HEK293 (cell line): ENCODE measurements around the gene KCNE4.

Experiments
- CTCF ChIA-PET: fragments of 350-600 bp; formaldehyde crosslinking; extraction: SDS; loops from one replicate; lab custom pipeline; 2021; ENCODE audit warnings: antibody characterized with exemption; lab: Yijun Ruan, JAX
- POLR2A ChIA-PET: fragments of 300-600 bp; formaldehyde crosslinking; extraction: SDS; loops from one replicate; lab custom pipeline; 2020; ENCODE audit warnings: antibody characterized with exemption, inconsistent platforms; lab: Yijun Ruan, JAX
- H3K27ac ChIP-seq: fragments of 200-500 bp; sonication (Bioruptor generic); 2 replicates; pipeline ENCODE4 v1.5.1; 2014; ENCODE audit warnings: low read depth, low read length, control low read depth, inconsistent platforms; ENCODE audit errors: extremely low read depth
- H3K36me3 ChIP-seq, 2 experiments: fragments of 200-500 bp in 1 of 2; sonication (Bioruptor generic) in 1 of 2; 1 replicate in 1 of 2; 2 replicates in 1 of 2; pipeline ENCODE4 v1.5.1; 2014 to 2017; ENCODE audit warnings: inconsistent platforms in 2 of 2, low read length in 2 of 2; ENCODE audit not compliant: control insufficient read depth in 2 of 2, insufficient read depth in 1 of 2
- H3K4me1 ChIP-seq: fragments of 200-500 bp; sonication (Bioruptor generic); 2 replicates; pipeline ENCODE4 v1.5.1; 2014; ENCODE audit warnings: mild to moderate bottlenecking, low read length, inconsistent platforms; ENCODE audit not compliant: control insufficient read depth, insufficient read depth
- H3K4me3 ChIP-seq: 2 replicates; pipeline ENCODE4 v1.5.1; 2011; ENCODE audit warnings: low read depth, mild to moderate bottlenecking, control low read depth, low read length, moderate library complexity
- H3K9me3 ChIP-seq: fragments of 200-500 bp; sonication (Bioruptor generic); 2 replicates; pipeline ENCODE4 v1.5.1; 2014; ENCODE audit warnings: low read depth, low read length, inconsistent platforms; ENCODE audit not compliant: control insufficient read depth, insufficient read depth
- AEBP2 ChIP-seq: fragments of 450-650 bp; formaldehyde crosslinking; IDR thresholded peaks from 2 replicates; pipeline ENCODE4 v1.5.1; 2016; ENCODE audit warnings: missing biosample characterization, missing genetic modification characterization, borderline replicate concordance
- BCL11A ChIP-seq: fragments of 450-650 bp; formaldehyde crosslinking; IDR thresholded peaks from 2 replicates; pipeline ENCODE4 v1.5.1; 2016; ENCODE audit warnings: low read depth, missing biosample characterization, missing genetic modification characterization
- KLF16 ChIP-seq: fragments of 450-650 bp; formaldehyde crosslinking; IDR thresholded peaks from 2 replicates; pipeline ENCODE4 v1.5.1; 2017; ENCODE audit warnings: missing biosample characterization, missing genetic modification characterization
- OSR2 ChIP-seq: fragments of 450-650 bp; formaldehyde crosslinking; IDR thresholded peaks from 2 replicates; pipeline ENCODE4 v1.5.1; 2016; ENCODE audit warnings: missing biosample characterization, missing genetic modification characterization
- ZBTB11 ChIP-seq: fragments of 450-650 bp; formaldehyde crosslinking; conservative IDR thresholded peaks from 2 replicates; pipeline ENCODE4 v1.5.1; 2016; ENCODE audit warnings: low read depth, missing biosample characterization, missing genetic modification characterization
- ZNF148 ChIP-seq: fragments of 450-650 bp; formaldehyde crosslinking; IDR thresholded peaks from 2 replicates; pipeline ENCODE4 v1.5.0; 2017; ENCODE audit warnings: missing biosample characterization, missing genetic modification characterization, borderline replicate concordance
- ZNF174 ChIP-seq: fragments of 450-650 bp; formaldehyde crosslinking; IDR thresholded peaks from 2 replicates; pipeline ENCODE4 v1.5.0; 2017; ENCODE audit warnings: missing biosample characterization, mild to moderate bottlenecking, missing genetic modification characterization
- ZNF266 ChIP-seq: fragments of 450-650 bp; formaldehyde crosslinking; IDR thresholded peaks from 2 replicates; pipeline ENCODE4 v1.5.1; 2016; ENCODE audit warnings: missing biosample characterization, missing genetic modification characterization, low read depth
- ZNF416 ChIP-seq: fragments of 450-650 bp; formaldehyde crosslinking; IDR thresholded peaks from 2 replicates; pipeline ENCODE4 v1.5.1; 2016; ENCODE audit warnings: missing biosample characterization, missing genetic modification characterization
- ZNF488 ChIP-seq: fragments of 450-650 bp; formaldehyde crosslinking; IDR thresholded peaks from 2 replicates; pipeline ENCODE4 v1.5.1; 2016; ENCODE audit warnings: missing biosample characterization, missing genetic modification characterization
- ZNF513 ChIP-seq: fragments of 450-650 bp; IDR thresholded peaks from 2 replicates; pipeline ENCODE4 v1.5.1; 2018; ENCODE audit warnings: missing biosample characterization, missing genetic modification characterization
- ZNF544 ChIP-seq: fragments of 450-650 bp; formaldehyde crosslinking; IDR thresholded peaks from 2 replicates; pipeline ENCODE4 v1.5.0; 2017; ENCODE audit warnings: missing biosample characterization, missing genetic modification characterization
- ZNF626 ChIP-seq: fragments of 450-650 bp; sonication (Bioruptor Pico); formaldehyde crosslinking; IDR thresholded peaks from 2 replicates; pipeline ENCODE4 v1.5.1; 2018; ENCODE audit warnings: missing biosample characterization, missing genetic modification characterization, inconsistent platforms
- ZNF639 ChIP-seq: fragments of 450-650 bp; formaldehyde crosslinking; IDR thresholded peaks from 2 replicates; pipeline ENCODE4 v1.5.1; 2016; ENCODE audit warnings: missing biosample characterization, missing genetic modification characterization
- ZNF664 ChIP-seq: fragments of 450-650 bp; formaldehyde crosslinking; IDR thresholded peaks from 2 replicates; pipeline ENCODE4 v1.5.1; 2016; ENCODE audit warnings: missing biosample characterization, missing genetic modification characterization
- ZNF701 ChIP-seq: fragments of 450-650 bp; formaldehyde crosslinking; IDR thresholded peaks from 2 replicates; pipeline ENCODE4 v1.5.1; 2016; ENCODE audit warnings: missing biosample characterization, missing genetic modification characterization
- ZNF768 ChIP-seq: fragments of 450-650 bp; formaldehyde crosslinking; IDR thresholded peaks from 2 replicates; pipeline ENCODE4 v1.5.1; 2018; ENCODE audit warnings: missing biosample characterization, mild to moderate bottlenecking, missing genetic modification characterization
- ZNF792 ChIP-seq: fragments of 450-650 bp; formaldehyde crosslinking; IDR thresholded peaks from 2 replicates; pipeline ENCODE4 v1.5.1; 2016; ENCODE audit warnings: missing biosample characterization, missing genetic modification characterization

Gene KCNE4

GRCh38 chr2:223010641-223011040 lies 41.3 kb upstream of the KCNE4 start (continued):
- TF ChIP-seq ZNF488, result no peak
- no peak for TF ChIP-seq ZNF544 (tag by site-specific recombination)
- TF ChIP-seq ZNF639, result no peak
- no peak for TF ChIP-seq BCL11A (tag by site-specific recombination)

- POLR2A ChIA-PET, result no interaction called here
- CTCF ChIA-PET, result no interaction called here
- no peak for TF ChIP-seq ZNF148 (tag by site-specific recombination)
- TF ChIP-seq ZNF768, result no peak
- no peak for TF ChIP-seq ZNF639
- no peak for TF ChIP-seq KLF16 (tag by site-specific recombination)
These were observed 39.7 kb upstream of the KCNE4 start for GRCh38 chr2:223012291-223012690.

GRCh38 chr2:223019390-223019930 lies 32.5 kb upstream of the KCNE4 start:
- POLR2A ChIA-PET, result no interaction called here
- no peaks in the 10 kb centered on the region for H3K4me1 ChIP-seq
- CTCF ChIA-PET, result interaction anchor here (0.6 kb wide), 2 partner anchors 17 to 179 kb away, joined by 3 to 5 read pairs; no protein-coding TSS in a partner anchor
- H3K4me3 ChIP-seq, result no peak overlapping the region
- no peak overlapping the region for H3K27ac ChIP-seq
- no peaks in the 10 kb centered on the region for H3K36me3 ChIP-seq
- no peaks in the 10 kb centered on the region for H3K9me3 ChIP-seq
- no peak for TF ChIP-seq ZNF701 (tag by site-specific recombination)
- TF ChIP-seq ZNF416 (tag by site-specific recombination), result no peak
- no peak for TF ChIP-seq ZNF792 (tag by site-specific recombination)
- TF ChIP-seq ZNF626 (tag by site-specific recombination), result no peak
- no peak for TF ChIP-seq ZNF664 (tag by site-specific recombination)
- TF ChIP-seq AEBP2, result no peak
- TF ChIP-seq ZNF174, result no peak
- TF ChIP-seq ZBTB11 (tag by site-specific recombination), result no peak
- TF ChIP-seq ZNF513, result no peak
- TF ChIP-seq OSR2 (tag by site-specific recombination), result no peak
- TF ChIP-seq ZNF266 (tag by site-specific recombination), result no peak

More at GRCh38 chr2:223012291-223012690, 39.7 kb upstream of the KCNE4 start:
- Histone ChIP-seq H3K36me3 (no peaks in the 10 kb centered on the region), H3K27ac (no peak overlapping the region), H3K4me3 (no peak overlapping the region), H3K9me3 (no peaks in the 10 kb centered on the region), H3K4me1 (no peaks in the 10 kb centered on the region)
